GM19455 (cell line): Measurements from ENCODE around the gene RNMT.

ENCODE experiments used
- ATAC-seq: cut with Tn5 transposase; IDR thresholded peaks from one replicate; pipeline ENCODE4 v1.9.1; 2021; ENCODE audit not compliant: unreplicated experiment

Gene RNMT

DNA sequence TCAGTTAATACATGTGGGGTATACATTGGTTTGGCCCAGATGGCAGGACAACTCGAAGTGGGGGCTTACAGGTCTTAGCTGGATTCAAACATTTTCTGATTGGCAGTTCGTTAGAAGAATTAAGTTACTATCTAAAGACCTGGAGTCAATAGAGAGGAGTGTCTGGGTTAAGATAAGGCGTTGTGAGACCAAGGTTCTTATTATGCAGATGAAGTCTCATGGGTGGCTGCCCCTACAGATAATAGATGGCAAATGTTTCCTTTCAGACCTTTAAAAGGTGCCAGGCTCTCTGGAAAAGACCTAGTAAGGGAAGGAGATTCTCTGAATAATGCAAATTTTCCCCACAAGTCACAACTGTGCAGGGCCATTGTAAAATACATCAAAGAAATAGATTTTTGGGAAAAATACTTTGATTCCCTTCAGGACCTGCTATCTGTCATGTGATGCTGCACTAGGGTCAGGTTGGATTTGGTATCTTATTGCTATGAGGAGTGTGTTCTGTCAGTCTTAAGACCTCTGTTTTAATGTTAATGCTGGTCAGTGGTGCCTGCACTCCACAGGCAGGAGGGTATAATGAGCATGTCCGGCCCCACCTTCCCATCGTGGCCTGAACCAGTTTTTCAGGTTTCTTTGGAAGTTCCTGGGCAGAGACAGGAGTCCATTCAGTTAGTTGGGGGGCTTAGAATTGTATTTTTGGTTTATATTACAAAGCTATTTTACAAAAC is 83.2 kb downstream of the RNMT start:
- no peak for ATAC-seq

DNA sequence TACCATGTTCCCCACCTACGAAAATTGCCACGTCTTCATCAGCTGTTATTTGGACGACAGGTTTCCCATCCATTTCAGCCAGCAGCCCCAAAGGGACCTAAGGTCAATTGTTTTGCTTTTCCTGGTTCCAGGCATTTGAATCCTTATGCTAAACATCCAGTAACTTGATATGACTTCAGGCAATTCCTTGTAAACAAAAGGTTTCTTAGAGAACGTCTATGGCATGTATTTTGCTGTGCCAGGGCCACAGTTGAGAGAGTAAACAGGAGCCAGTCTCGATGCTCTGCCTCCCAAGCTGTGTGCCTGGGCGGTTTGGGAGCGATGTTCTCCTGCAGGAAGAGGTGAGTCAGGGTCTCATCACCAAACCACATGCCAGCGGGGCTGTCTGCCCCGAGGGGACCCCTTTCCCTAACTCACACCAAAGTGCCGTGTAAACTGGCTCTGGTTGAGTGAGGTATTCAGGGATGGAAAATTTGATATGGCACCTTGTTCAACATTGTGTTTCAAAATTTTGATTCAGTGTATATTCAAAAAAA is 84.5 kb downstream of the RNMT start:
- ATAC-seq: no peak

DNA sequence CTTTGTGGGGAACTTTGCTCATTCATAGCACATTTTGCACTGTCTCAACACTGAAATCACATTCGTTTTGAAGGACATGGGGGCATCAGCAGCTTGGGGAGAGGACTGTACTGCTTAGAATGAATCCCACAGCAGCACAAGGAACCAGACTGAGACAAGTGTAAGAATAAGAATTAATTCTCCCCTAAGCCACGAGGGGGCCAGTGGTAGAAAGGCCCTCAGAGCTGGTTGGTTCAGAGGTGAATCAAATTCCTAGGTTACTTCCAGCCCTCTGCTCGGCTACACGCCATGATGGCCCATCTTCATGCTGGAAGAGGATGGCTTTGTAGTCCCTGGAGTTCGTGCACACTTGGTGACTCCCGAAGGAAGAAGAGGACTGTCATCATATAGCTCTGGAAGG is 85.5 kb downstream of the RNMT start:
- ATAC-seq: no peak

DNA sequence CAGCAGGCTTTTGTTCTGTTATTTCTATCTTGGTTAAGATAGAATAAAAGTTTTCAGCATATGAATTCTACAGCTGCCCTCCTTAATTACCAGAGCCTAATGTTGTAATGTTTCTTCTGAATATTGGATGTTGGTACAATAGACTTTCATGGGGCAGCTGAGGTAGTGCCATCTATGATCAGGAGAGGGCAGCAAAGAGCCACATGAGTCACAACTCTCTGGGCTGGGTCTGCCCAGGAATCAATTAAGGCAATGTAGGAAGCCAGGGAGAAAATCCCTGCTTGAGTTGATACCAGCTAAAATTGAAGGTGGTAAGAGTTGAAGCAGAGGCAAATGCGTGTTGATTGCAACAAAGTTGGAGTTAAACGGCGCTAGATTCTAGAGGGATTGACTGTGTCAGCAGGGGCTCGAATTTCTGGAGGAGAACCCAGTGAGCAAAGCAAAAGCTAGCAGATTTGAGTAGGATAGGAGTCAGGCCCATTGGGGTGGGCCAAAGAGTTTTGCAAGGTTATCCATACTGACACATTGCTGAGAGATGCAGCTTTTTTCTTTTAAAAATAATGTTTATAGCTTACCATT is 86.9 kb downstream of the RNMT start:
- no peak for ATAC-seq
